B cell (primary cell): ENCODE data around the gene CCL15.

Source experiments
- EZH2 ChIP-seq: IDR thresholded peaks from 2 replicates; pipeline ENCODE4 v1.6.1; 2012; ENCODE audit warnings: borderline replicate concordance, low read depth, mild to moderate bottlenecking, moderate library complexity, low read length; ENCODE audit not compliant: insufficient read depth, poor library complexity, severe bottlenecking
- TF ChIP-seq, protein P1 (sequence below): fragments of 200-600 bp; IDR thresholded peaks from one replicate; pipeline ENCODE4 v1.8.0; 2022; ENCODE audit warnings: antibody characterized with exemption, mild to moderate bottlenecking

DNA sequence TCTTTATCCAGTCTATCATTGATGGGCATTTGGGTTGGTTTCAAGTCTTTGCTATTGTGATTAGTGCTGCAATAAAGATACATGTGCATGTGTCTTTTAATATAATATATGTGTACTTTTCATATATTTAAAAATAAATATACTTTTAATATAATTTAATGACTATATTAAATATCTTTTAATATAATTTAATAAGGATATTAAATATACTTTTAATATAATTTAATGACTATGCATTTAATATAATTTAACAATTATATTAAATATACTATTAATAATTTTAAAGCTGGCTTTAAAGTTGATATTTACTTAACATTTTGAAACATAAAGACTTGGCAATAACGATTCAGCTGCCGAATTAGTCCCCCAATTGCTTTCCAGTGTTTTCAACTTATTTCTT, 15.2 kb upstream of the CCL15 start:
- TF ChIP-seq, protein P1, sequence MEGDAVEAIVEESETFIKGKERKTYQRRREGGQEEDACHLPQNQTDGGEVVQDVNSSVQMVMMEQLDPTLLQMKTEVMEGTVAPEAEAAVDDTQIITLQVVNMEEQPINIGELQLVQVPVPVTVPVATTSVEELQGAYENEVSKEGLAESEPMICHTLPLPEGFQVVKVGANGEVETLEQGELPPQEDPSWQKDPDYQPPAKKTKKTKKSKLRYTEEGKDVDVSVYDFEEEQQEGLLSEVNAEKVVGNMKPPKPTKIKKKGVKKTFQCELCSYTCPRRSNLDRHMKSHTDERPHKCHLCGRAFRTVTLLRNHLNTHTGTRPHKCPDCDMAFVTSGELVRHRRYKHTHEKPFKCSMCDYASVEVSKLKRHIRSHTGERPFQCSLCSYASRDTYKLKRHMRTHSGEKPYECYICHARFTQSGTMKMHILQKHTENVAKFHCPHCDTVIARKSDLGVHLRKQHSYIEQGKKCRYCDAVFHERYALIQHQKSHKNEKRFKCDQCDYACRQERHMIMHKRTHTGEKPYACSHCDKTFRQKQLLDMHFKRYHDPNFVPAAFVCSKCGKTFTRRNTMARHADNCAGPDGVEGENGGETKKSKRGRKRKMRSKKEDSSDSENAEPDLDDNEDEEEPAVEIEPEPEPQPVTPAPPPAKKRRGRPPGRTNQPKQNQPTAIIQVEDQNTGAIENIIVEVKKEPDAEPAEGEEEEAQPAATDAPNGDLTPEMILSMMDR, result no peak
- TF ChIP-seq EZH2, result no peak
